Suprapubic skin (tissue), 4 donors: ENCODE data around the gene SERBP1.

ENCODE experiments used
- EP300 ChIP-seq: sonication (generic); formaldehyde crosslinking; IDR thresholded peaks from one replicate; pipeline ENCODE4 v1.6.1; 2017; ENCODE audit warnings: antibody characterized with exemption
- POLR2A ChIP-seq, 2 donors: fragments of 450-650 bp; IDR thresholded peaks; one replicate each; pipeline ENCODE4 v1.6.1; 2017; ENCODE audit warnings: antibody characterized with exemption in 2 of 2, mild to moderate bottlenecking in 2 of 2, moderate library complexity in 2 of 2
- POLR2AphosphoS5 ChIP-seq, 3 donors: sonication (generic); formaldehyde crosslinking; IDR thresholded peaks; one replicate each; pipeline ENCODE4 v1.6.1; 2017; ENCODE audit warnings: antibody characterized with exemption in 3 of 3
- TF ChIP-seq, protein P1 (sequence below), 2 donors: fragments of 200-600 bp in 1 of 2; fragments of 450-650 bp in 1 of 2; sonication (generic) in 1 of 2; IDR thresholded peaks; one replicate each; pipeline ENCODE4 v1.5.1; 2016 to 2019; ENCODE audit warnings: antibody characterized with exemption in 2 of 2, mild to moderate bottlenecking in 1 of 2, moderate library complexity in 1 of 2

- TF ChIP-seq, protein P1, sequence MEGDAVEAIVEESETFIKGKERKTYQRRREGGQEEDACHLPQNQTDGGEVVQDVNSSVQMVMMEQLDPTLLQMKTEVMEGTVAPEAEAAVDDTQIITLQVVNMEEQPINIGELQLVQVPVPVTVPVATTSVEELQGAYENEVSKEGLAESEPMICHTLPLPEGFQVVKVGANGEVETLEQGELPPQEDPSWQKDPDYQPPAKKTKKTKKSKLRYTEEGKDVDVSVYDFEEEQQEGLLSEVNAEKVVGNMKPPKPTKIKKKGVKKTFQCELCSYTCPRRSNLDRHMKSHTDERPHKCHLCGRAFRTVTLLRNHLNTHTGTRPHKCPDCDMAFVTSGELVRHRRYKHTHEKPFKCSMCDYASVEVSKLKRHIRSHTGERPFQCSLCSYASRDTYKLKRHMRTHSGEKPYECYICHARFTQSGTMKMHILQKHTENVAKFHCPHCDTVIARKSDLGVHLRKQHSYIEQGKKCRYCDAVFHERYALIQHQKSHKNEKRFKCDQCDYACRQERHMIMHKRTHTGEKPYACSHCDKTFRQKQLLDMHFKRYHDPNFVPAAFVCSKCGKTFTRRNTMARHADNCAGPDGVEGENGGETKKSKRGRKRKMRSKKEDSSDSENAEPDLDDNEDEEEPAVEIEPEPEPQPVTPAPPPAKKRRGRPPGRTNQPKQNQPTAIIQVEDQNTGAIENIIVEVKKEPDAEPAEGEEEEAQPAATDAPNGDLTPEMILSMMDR (IDR thresholded peaks at IDR 0.05), result no peak
- TF ChIP-seq POLR2A (IDR thresholded peaks at IDR 0.05) (no peak), EP300 (no peak), POLR2AphosphoS5 (IDR thresholded peaks at IDR 0.05) (no peak)
Measured at GRCh38 chr1:67405473-67406245, 24.5 kb downstream of the SERBP1 start.
